Measurements from ENCODE around the gene ABCC10.
A peak's percentile ranks its signal among the peaks of the same experiment; 100 is the strongest.
"Not testable (repeated sequence)": the region's sequence is repeated elsewhere in the genome, so short reads cannot be mapped to it uniquely, and the experiment has no call there.

Gene ABCC10

GRCh38 chr6:43442935-43443334 lies 15.6 kb downstream of the ABCC10 start:
- DNase-seq (ENCODE audit: low read depth in 2 of 2): no peak

- no peak for DNase-seq (ENCODE audit: low read depth in 2 of 2)
These were observed 16.7 kb downstream of the ABCC10 start for GRCh38 chr6:43444036-43444435.

GRCh38 chr6:43444582-43444981 lies 17.2 kb downstream of the ABCC10 start:
- no peak for DNase-seq (ENCODE audit: low read depth in 2 of 2)

GRCh38 chr6:43445576-43445975 lies 18.2 kb downstream of the ABCC10 start:
- DNase-seq (ENCODE audit: low read depth in 2 of 2): no peak

- DNase-seq (ENCODE audit: low read depth in 2 of 2): no peak
These were observed 20.3 kb downstream of the ABCC10 start for GRCh38 chr6:43447604-43448003.

- no peak for DNase-seq (ENCODE audit: low read depth in 2 of 2)
These were observed 21.6 kb downstream of the ABCC10 start for GRCh38 chr6:43448916-43449315.

GRCh38 chr6:43450699-43451131 lies 23.4 kb downstream of the ABCC10 start:
- DNase-seq (ENCODE audit: low read depth in 2 of 2): no peak

GRCh38 chr6:43451348-43451747 lies 24.0 kb downstream of the ABCC10 start:
- no peak for DNase-seq (ENCODE audit: low read depth in 2 of 2)

GRCh38 chr6:43451939-43452338 lies 24.6 kb downstream of the ABCC10 start:
- DNase-seq (ENCODE audit: low read depth in 2 of 2): no peak

GRCh38 chr6:43452896-43453295 lies 25.6 kb downstream of the ABCC10 start:
- DNase-seq (ENCODE audit: low read depth in 2 of 2): no peak

GRCh38 chr6:43453831-43454230 lies 26.5 kb downstream of the ABCC10 start:
- no peak for DNase-seq (ENCODE audit: low read depth in 2 of 2)

GRCh38 chr6:43454290-43454695 lies 27.0 kb downstream of the ABCC10 start:
- DNase-seq (ENCODE audit: low read depth in 2 of 2): peak; percentile 52 to 70

- DNase-seq (ENCODE audit: low read depth in 2 of 2): no peak
These were observed 27.6 kb downstream of the ABCC10 start for GRCh38 chr6:43454696-43455530.

GRCh38 chr6:43455531-43456428 lies 28.4 kb downstream of the ABCC10 start, which contains the start of gene DLK2:
Gene DLK2 (minus strand): TSS chr6:43455548. CDS start chr6:43454825, 723 bp downstream.
- peak; percentile 20 to 56 for DNase-seq (ENCODE audit: low read depth in 2 of 2)

- DNase-seq (ENCODE audit: low read depth in 2 of 2): no peak
These were observed 30.3 kb downstream of the ABCC10 start for GRCh38 chr6:43457643-43458042.

GRCh38 chr6:43458154-43458553 lies 30.8 kb downstream of the ABCC10 start:
- not testable (repeated sequence) for DNase-seq (ENCODE audit: low read depth in 2 of 2)

- no peak for DNase-seq (ENCODE audit: low read depth in 2 of 2)
These were observed 32.2 kb downstream of the ABCC10 start for GRCh38 chr6:43459535-43459934.

- DNase-seq (ENCODE audit: low read depth in 2 of 2): no peak
These were observed 32.7 kb downstream of the ABCC10 start for GRCh38 chr6:43460032-43460431.

GRCh38 chr6:43461936-43462335 lies 34.6 kb downstream of the ABCC10 start:
- DNase-seq (ENCODE audit: low read depth in 2 of 2): no peak

GRCh38 chr6:43464337-43464736 lies 37.0 kb downstream of the ABCC10 start:
- DNase-seq (ENCODE audit: low read depth in 2 of 2): no peak

- DNase-seq (ENCODE audit: low read depth in 2 of 2): no peak
These were observed 38.6 kb downstream of the ABCC10 start for GRCh38 chr6:43465948-43466347.

- not testable (repeated sequence) for DNase-seq (ENCODE audit: low read depth in 2 of 2)
These were observed 39.9 kb downstream of the ABCC10 start for GRCh38 chr6:43467265-43467664.

GRCh38 chr6:43467752-43468151 lies 40.4 kb downstream of the ABCC10 start:
- DNase-seq (ENCODE audit: low read depth in 2 of 2): no peak
